Esophagus muscularis mucosa (tissue), 4 donors: ENCODE measurements around the gene HELZ. TPM values are rescaled to one million over a fixed set of nuclear protein-coding genes. Genes with fewer than 3 reads are reported as not detected.
"Not testable (repeated sequence)": the region's sequence is repeated elsewhere in the genome, so short reads cannot be mapped to it uniquely, and the experiment has no call there.

Source experiments
- DNase-seq: peaks from one replicate; pipeline ENCODE4 v3.0.0-alpha.2; 2017; ENCODE audit errors: extremely low spot score
- H3K27ac ChIP-seq, 4 donors: fragments of 200-600 bp; sonication (generic); replicated peaks in 1 of 4; 1 replicate in 3 of 4; 2 replicates in 1 of 4; pipeline ENCODE4 v1.5.1; 2016 to 2019; ENCODE audit warnings: mild to moderate bottlenecking in 1 of 4
- H3K27me3 ChIP-seq, 4 donors: fragments of 200-600 bp; sonication (generic); one replicate each; pipeline versions ENCODE4 v1.5.1 to v1.6.0; 2016 to 2019
- H3K36me3 ChIP-seq, 4 donors: fragments of 200-600 bp; sonication (generic); one replicate each; pipeline ENCODE4 v1.5.1; 2016 to 2019
- H3K4me1 ChIP-seq, 4 donors: fragments of 200-600 bp; sonication (generic); one replicate each; pipeline ENCODE4 v1.5.1; 2016 to 2019
- H3K4me3 ChIP-seq, 4 donors: fragments of 200-600 bp; sonication (generic); 1 replicate in 2 of 4; 2 replicates in 2 of 4; pipeline ENCODE4 v1.5.1; 2016 to 2019; ENCODE audit warnings: mild to moderate bottlenecking in 4 of 4, moderate library complexity in 1 of 4
- H3K9me3 ChIP-seq, 4 donors: fragments of 200-600 bp; sonication (generic); 1 replicate in 3 of 4; 2 replicates in 1 of 4; pipeline ENCODE4 v1.5.1; 2016 to 2019
- EP300 ChIP-seq: sonication (generic); formaldehyde crosslinking; IDR thresholded peaks from one replicate; pipeline ENCODE4 v1.6.1; 2017; ENCODE audit warnings: antibody characterized with exemption
- POLR2A ChIP-seq: fragments of 450-650 bp; IDR thresholded peaks from one replicate; pipeline ENCODE4 v1.6.1; 2017; ENCODE audit warnings: antibody characterized with exemption, moderate library complexity, mild to moderate bottlenecking, low read depth
- POLR2AphosphoS5 ChIP-seq, 2 donors: sonication (generic); formaldehyde crosslinking; IDR thresholded peaks; one replicate each; pipeline ENCODE4 v1.6.1; 2017; ENCODE audit warnings: antibody characterized with exemption in 2 of 2
- WGBS: methylation state at CpG from one replicate; pipeline ENCODE4 v1.1.5; 2018; 5-methylcytosine and 5-hydroxymethylcytosine counted together
- intact Hi-C: fragments of 100-400 bp; cut with DNase I; formaldehyde crosslinking; loops from one replicate; pipeline ENCODE4 v1.15.1; 2023
- total RNA-seq, 4 donors: library from RNA; depleted of rRNA; stranded (reverse); fragments of >200 nt; gene quantifications; one replicate each; pipeline versions ENCODE4 v1.1.0 to v1.2.1, GENCODE V29; 2016
- TF ChIP-seq, protein P1 (sequence below), 3 experiments: fragments of 200-600 bp in 2 of 3; fragments of 450-650 bp in 1 of 3; sonication (generic) in 2 of 3; IDR thresholded peaks; one replicate each; pipeline ENCODE4 v1.5.1; 2017 to 2019; ENCODE audit warnings: antibody characterized with exemption in 3 of 3, mild to moderate bottlenecking in 2 of 3, moderate library complexity in 1 of 3

HELZ gene
- total RNA-seq, 4 donors from 2014 or later, result 35.0 to 62.3 (median 45.8) TPM

- H3K36me3 ChIP-seq, result no peaks in the 10 kb centered on the region
- peaks cover 0 to 16% (median 12%) of the 10 kb centered on the region in 4 donors for H3K9me3 ChIP-seq
- peaks cover 0 to 3% (median 0%) of the 10 kb centered on the region in 4 donors for H3K27me3 ChIP-seq
- TF ChIP-seq, protein P1, sequence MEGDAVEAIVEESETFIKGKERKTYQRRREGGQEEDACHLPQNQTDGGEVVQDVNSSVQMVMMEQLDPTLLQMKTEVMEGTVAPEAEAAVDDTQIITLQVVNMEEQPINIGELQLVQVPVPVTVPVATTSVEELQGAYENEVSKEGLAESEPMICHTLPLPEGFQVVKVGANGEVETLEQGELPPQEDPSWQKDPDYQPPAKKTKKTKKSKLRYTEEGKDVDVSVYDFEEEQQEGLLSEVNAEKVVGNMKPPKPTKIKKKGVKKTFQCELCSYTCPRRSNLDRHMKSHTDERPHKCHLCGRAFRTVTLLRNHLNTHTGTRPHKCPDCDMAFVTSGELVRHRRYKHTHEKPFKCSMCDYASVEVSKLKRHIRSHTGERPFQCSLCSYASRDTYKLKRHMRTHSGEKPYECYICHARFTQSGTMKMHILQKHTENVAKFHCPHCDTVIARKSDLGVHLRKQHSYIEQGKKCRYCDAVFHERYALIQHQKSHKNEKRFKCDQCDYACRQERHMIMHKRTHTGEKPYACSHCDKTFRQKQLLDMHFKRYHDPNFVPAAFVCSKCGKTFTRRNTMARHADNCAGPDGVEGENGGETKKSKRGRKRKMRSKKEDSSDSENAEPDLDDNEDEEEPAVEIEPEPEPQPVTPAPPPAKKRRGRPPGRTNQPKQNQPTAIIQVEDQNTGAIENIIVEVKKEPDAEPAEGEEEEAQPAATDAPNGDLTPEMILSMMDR (IDR thresholded peaks at IDR 0.05), result no peak
- TF ChIP-seq EP300, result no peak
- no peak for TF ChIP-seq POLR2A
- TF ChIP-seq POLR2AphosphoS5 (IDR thresholded peaks at IDR 0.05), result no peak
- intact Hi-C loops, result no loop called here
- WGBS, result 90% methylated on average over 26 of the region's 32 CpGs
- peaks cover 0 to 3% (median 0%) of the 10 kb centered on the region in 4 donors for H3K4me1 ChIP-seq
- H3K27ac ChIP-seq, result no peak within 1 kb of the TSS
- DNase-seq, result no peak
- H3K4me3 ChIP-seq, result no peak within 1 kb of the TSS
Observed at GRCh38 chr17:67044016-67044772, 200.8 kb downstream of the HELZ start, which contains the start of gene CACNG1. Gene CACNG1 (plus strand): TSS chr17:67044554. CDS start chr17:67044661, 107 bp downstream.

DNA sequence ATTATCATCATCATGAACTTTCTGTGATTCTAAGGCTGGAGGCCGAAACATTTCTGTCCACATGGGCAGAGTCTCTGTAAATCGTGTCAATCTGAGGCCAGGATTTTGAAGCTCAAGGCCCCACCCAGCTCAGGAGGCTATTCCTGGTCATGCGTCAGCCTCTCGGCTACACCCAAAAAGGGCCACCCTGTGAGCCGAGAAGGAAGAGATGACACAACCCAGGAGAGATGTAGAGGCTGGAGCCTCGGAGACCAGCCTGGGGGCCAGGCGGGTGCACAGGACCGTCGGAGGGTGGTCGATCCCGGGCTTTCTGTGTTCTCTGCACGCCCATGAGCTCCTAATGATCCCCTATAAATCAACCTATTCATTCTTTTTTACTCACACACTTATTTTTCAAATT is 201.7 kb downstream of the HELZ start:
- Histone ChIP-seq H3K27ac (no peak overlapping the region), H3K4me1 (peaks cover 0 to 3% (median 0%) of the 10 kb centered on the region in 4 donors), H3K4me3 (no peak overlapping the region), H3K36me3 (no peaks in the 10 kb centered on the region), H3K9me3 (peaks cover 0 to 8% (median 4%) of the 10 kb centered on the region in 4 donors), H3K27me3 (peaks cover 0 to 3% (median 0%) of the 10 kb centered on the region in 4 donors)
- TF ChIP-seq, protein P1 (IDR thresholded peaks at IDR 0.05), result no peak
- TF ChIP-seq EP300 (no peak), POLR2AphosphoS5 (IDR thresholded peaks at IDR 0.05) (no peak), POLR2A (no peak)
- WGBS, result 83% methylated on average over 10 of the region's 12 CpGs
- intact Hi-C loops, result no loop called here
- DNase-seq, result no peak

DNA sequence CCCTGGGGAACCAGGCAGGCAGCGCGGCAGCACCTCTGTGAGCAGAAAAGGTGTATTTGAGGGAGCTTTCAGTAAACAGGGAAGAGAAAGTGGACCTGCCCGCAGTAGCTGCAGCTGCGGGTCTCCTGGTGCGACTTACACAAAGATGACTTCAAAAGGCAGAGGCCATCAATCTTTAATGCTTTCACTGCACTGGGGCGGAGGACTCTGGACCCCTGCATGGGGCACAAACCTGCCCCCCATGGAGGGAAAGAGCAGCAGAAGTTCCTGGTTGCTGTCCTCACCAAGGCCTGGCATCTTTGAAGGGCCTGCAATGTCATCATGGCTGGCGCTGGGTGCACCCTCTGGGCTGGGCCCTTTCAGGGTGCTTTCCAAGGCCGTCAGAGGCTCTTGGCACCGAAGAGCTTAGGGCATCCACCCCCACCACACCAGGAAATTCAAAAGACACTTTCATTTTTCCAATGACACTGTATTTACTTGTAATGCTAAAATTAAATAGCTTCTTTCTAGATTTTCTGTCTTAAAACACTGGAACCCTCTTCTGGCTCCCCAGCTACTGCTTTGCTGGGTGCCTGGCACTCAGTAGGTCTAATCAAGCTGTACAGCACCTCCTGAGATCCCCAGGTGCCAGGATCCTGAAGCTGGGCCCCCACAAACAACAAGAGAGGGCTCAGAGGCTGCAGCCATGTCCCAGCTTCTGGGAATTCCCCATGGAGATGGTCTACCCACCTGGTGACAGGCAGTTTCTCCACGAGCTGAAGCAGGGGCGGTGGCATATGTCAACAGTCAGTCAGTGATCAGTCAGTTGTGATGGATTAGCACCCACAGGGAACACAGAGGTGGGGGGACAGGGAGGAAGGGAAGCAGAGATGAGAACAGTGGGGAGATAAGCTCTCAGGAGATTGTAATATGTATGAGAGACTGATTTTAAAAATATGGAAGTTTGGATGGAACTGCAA is 202.8 kb downstream of the HELZ start:
- no peak for DNase-seq
- WGBS, result 38% methylated on average over 7 of the region's 11 CpGs
- H3K4me3 ChIP-seq, result no peak overlapping the region
- H3K27me3 ChIP-seq, result peaks cover 0 to 3% (median 0%) of the 10 kb centered on the region in 4 donors
- no peak overlapping the region for H3K27ac ChIP-seq
- H3K36me3 ChIP-seq, result no peaks in the 10 kb centered on the region
- TF ChIP-seq EP300 (no peak), POLR2AphosphoS5 (IDR thresholded peaks at IDR 0.05) (no peak), POLR2A (no peak)
- TF ChIP-seq, protein P1 (IDR thresholded peaks at IDR 0.05), result no peak
- peaks cover 0 to 3% (median 0%) of the 10 kb centered on the region in 4 donors for H3K4me1 ChIP-seq
- intact Hi-C loops, result no loop called here
- H3K9me3 ChIP-seq, result peaks cover 0 to 1% (median 0%) of the 10 kb centered on the region in 4 donors

DNA sequence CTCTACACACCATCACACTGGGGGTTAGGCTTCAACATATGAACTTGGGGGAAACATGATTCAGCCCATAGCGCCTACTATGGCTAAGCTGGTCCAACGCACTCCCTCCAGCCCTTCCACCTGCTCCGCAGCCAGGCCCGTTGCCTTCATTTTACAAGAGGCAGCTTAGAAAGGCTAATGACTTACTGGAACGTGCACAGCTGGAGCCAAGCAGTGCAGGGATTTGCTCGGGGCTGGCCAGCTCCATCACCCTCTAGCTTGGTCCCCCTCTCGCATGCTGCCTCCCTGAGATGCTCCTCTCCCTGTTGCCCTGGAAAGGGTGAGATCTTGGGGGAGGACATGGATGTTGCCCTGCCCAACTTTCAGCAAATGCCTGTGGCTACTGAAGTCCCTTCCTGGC is 203.5 kb downstream of the HELZ start:
- H3K9me3 ChIP-seq, result no peaks in the 10 kb centered on the region
- peaks cover 0 to 3% (median 0%) of the 10 kb centered on the region in 4 donors for H3K4me1 ChIP-seq
- TF ChIP-seq POLR2A (no peak), EP300 (no peak)
- H3K27me3 ChIP-seq, result peaks cover 0 to 3% (median 0%) of the 10 kb centered on the region in 4 donors
- H3K36me3 ChIP-seq, result no peaks in the 10 kb centered on the region
- DNase-seq, result no peak
- no peak overlapping the region for H3K4me3 ChIP-seq
- 81% methylated on average over 7 of the region's 7 CpGs for WGBS
- intact Hi-C loops, result no loop called here
- H3K27ac ChIP-seq, result no peak overlapping the region

DNA sequence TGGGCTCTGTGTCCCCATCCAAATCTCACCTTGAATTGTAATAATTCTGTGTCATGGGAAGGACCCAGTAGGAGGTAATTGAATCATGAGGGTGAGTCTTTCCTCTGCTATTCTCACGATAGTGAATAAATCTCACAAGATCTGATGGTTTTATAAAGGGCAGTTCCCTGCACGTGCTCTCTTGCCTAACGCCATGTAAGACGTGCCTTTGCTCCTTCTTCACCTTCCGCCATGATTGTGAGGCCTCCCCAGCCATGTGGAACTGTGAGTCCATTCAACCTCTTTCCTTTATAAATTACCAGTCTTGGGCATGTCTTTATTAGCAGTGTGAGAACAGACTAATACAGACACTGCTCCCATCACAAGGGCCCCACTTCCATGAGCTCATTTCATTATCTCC is 203.9 kb downstream of the HELZ start:
- H3K27me3 ChIP-seq, intact Hi-C loops, H3K4me1 ChIP-seq, H3K36me3 ChIP-seq, H3K4me3 ChIP-seq, H3K27ac ChIP-seq, DNase-seq, H3K9me3 ChIP-seq: not testable (repeated sequence)
- WGBS, result 95% methylated on average over 5 of the region's 5 CpGs
